ENCODE data around the gene ANKRD50.
A peak's percentile ranks its signal among the peaks of the same experiment; 100 is the strongest.

Gene ANKRD50

DNA sequence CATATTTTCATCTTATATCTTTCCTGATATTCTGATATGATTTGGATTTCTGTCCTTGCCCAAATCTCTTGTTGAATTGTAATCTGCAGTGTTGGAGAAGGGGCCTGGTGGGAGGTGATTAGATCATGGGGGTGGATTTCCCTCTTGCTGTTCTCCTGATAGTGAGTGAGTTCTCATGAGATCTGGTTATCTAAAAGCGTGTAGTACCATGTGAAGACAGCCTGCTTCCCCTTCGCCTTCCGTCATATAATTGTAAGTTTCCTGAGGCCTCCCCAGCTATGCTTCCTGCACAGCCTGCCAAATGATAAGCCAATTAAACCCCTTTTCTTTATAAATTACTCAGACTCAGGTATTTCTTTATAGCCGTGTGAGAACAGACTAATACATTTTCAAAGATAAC, 77.2 kb downstream of the ANKRD50 start:
- Histone ChIP-seq H3K4me1 (ENCODE audit: insufficient read depth, low read length) (peaks cover 55% of the 10 kb centered on the region), H3K9ac (ENCODE audit: low read depth, low read length) (no peak overlapping the region), H3K9me3 (ENCODE audit: insufficient read depth, low read depth, low read length) (no peaks in the 10 kb centered on the region)

DNA sequence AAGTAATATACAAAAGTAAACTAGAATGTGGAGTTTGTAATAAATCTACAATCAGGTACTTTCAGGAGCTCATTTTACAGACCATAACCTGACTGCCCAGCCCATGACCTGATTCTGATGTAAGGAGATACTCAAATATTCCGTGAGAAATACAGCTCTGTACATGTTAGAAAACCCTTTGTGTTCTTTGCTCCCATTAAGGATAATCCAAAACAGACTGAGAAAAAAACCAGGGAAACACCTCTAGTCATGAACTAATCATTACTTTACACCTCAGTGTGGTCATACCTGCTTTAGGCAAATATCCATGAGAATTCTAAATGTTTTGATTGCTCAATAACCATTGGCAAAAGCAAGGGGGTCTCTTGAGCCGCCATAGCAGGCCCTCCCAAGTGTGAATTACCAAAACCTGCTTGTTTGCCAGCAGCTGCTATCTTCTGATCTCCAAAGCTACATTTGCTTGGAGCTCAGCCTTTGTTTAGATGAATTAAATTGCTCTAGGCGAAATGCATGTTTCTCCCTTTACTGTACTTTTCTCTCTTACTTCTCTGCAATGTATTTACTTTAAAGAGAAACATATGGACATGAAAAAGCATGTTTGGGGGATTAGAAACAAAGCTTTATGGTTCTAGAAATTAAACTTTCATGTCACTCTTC, 79.1 kb downstream of the ANKRD50 start:
- no peak overlapping the region for H3K9ac ChIP-seq (ENCODE audit: low read depth, low read length)
- H3K4me3 ChIP-seq (ENCODE audit: low read length), result no peak overlapping the region
- H3K9me3 ChIP-seq (ENCODE audit: insufficient read depth, low read depth, low read length), result no peaks in the 10 kb centered on the region
- H3K27ac ChIP-seq (ENCODE audit: low read depth, low read length), result no peak overlapping the region
- no peaks in the 10 kb centered on the region for H3K36me3 ChIP-seq (ENCODE audit: insufficient read depth, low read length)
- no peaks in the 10 kb centered on the region for H3K27me3 ChIP-seq (ENCODE audit: insufficient read depth, low read length)
- 78% methylated on average over 3 of the region's 3 CpGs for WGBS
- peaks cover 55% of the 10 kb centered on the region for H3K4me1 ChIP-seq (ENCODE audit: insufficient read depth, low read length)

More for the DNA sequence above, 77.2 kb downstream of the ANKRD50 start:
- Histone ChIP-seq H3K27me3 (ENCODE audit: insufficient read depth, low read length) (no peaks in the 10 kb centered on the region), H3K36me3 (ENCODE audit: insufficient read depth, low read length) (no peaks in the 10 kb centered on the region), H3K27ac (ENCODE audit: low read depth, low read length) (no peak overlapping the region), H3K4me3 (ENCODE audit: low read length) (no peak overlapping the region)
- 85% methylated on average over 4 of the region's 4 CpGs for WGBS

DNA sequence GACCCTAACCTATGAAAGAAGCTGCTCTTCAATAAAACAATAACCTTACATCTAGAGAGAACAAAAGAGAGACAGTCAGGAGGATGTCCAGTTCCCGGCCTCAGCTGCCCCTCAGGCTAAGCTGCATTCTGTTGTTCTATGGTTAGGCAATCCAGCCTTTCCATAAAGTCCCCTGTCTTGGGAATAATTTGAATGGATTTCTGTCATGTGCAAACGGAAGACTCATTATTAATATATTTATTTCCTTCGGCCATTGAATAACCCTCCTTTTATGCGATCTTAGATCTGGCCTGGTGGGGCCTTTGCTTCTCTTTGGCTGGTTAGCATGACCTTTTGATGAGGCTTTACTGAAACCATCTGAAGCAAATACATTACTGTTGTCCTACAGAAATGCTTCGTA, 80.1 kb downstream of the ANKRD50 start:
- peak overlapping the region; percentile 42; the same call in 1 of the 2 replicates for H3K27ac ChIP-seq (ENCODE audit: low read depth, low read length)
- WGBS, result 96% methylated on average over 5 of the region's 5 CpGs
- peaks cover 55% of the 10 kb centered on the region for H3K4me1 ChIP-seq (ENCODE audit: insufficient read depth, low read length)
- no peaks in the 10 kb centered on the region for H3K27me3 ChIP-seq (ENCODE audit: insufficient read depth, low read length)
- H3K9ac ChIP-seq (ENCODE audit: low read depth, low read length), result no peak overlapping the region
- H3K4me3 ChIP-seq (ENCODE audit: low read length), result no peak overlapping the region
- H3K36me3 ChIP-seq (ENCODE audit: insufficient read depth, low read length), result no peaks in the 10 kb centered on the region
- no peaks in the 10 kb centered on the region for H3K9me3 ChIP-seq (ENCODE audit: insufficient read depth, low read depth, low read length)

DNA sequence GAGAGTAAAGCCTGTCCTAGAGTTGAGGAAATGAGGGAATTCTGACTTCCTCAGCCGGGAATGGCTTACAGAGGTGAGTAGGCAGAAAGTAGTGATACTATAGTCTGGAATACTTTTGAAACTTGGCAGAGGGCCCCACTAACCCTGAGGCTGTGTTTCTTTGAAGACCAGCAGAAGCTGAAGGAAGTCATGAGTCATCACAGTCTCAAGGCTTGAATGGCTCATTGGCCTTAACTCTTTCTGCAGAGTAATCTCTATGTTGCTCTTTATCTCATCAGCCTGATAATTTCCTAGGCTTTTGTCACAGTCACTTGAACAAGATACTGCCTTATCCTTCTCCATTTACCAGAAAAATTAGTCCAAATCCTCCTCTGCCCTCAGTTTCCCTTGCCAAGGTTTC, 80.8 kb downstream of the ANKRD50 start:
- Histone ChIP-seq H3K4me3 (ENCODE audit: low read length) (no peak overlapping the region), H3K4me1 (ENCODE audit: insufficient read depth, low read length) (peaks cover 51% of the 10 kb centered on the region), H3K27ac (ENCODE audit: low read depth, low read length) (peak overlapping the region; percentile 42; the same call in 1 of the 2 replicates), H3K27me3 (ENCODE audit: insufficient read depth, low read length) (no peaks in the 10 kb centered on the region), H3K36me3 (ENCODE audit: insufficient read depth, low read length) (no peaks in the 10 kb centered on the region), H3K9me3 (ENCODE audit: insufficient read depth, low read depth, low read length) (no peaks in the 10 kb centered on the region), H3K9ac (ENCODE audit: low read depth, low read length) (no peak overlapping the region)
- 71% methylated on average over 1 of the region's 1 CpG for WGBS

DNA sequence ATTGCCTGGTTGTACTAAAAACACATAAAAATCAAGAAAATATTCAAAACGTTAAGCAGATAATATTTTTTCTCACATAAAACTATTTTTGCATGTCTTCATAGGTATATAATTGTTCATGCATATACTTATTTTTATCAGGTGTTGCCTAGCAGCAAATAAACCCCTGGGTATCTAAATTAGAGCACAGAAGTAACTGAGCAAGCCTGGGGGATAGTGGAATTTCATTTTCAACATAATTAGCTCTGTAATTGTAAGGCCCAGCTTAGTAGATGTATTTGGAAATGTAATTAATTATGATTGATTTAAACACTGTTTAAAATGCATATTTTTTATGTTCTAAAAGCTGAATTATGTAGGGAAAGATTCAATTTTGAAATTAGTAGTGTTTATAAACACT, 82.9 kb downstream of the ANKRD50 start:
- Histone ChIP-seq H3K36me3 (ENCODE audit: insufficient read depth, low read length) (no peaks in the 10 kb centered on the region), H3K9me3 (ENCODE audit: insufficient read depth, low read depth, low read length) (no peaks in the 10 kb centered on the region), H3K4me1 (ENCODE audit: insufficient read depth, low read length) (peaks cover 31% of the 10 kb centered on the region), H3K27ac (ENCODE audit: low read depth, low read length) (no peak overlapping the region), H3K4me3 (ENCODE audit: low read length) (no peak overlapping the region), H3K9ac (ENCODE audit: low read depth, low read length) (no peak overlapping the region), H3K27me3 (ENCODE audit: insufficient read depth, low read length) (no peaks in the 10 kb centered on the region)
- no CpG with 5 or more reads among the region's 1 CpG for WGBS
